Subcutaneous abdominal adipose tissue (tissue), 5 donors: ENCODE results near the gene SEBOX.

ENCODE experiments used
- H3K27ac ChIP-seq: one replicate; pipeline ENCODE4 v1.7.0; 2013; ENCODE audit warnings: low read depth, mild to moderate bottlenecking, inconsistent platforms, low read length, moderate library complexity
- H3K27me3 ChIP-seq, 5 donors: one replicate each; pipeline ENCODE4 v1.7.0; 2013; ENCODE audit warnings: low read length in 5 of 5, inconsistent platforms in 1 of 5; ENCODE audit not compliant: control insufficient read depth in 5 of 5, insufficient read depth in 4 of 5
- H3K36me3 ChIP-seq, 5 donors: one replicate each; pipeline ENCODE4 v1.7.0; 2013; ENCODE audit warnings: low read length in 5 of 5; ENCODE audit not compliant: control insufficient read depth in 5 of 5, insufficient read depth in 5 of 5
- H3K4me1 ChIP-seq, 5 donors: one replicate each; pipeline ENCODE4 v1.7.0; 2013; ENCODE audit warnings: low read length in 5 of 5, mild to moderate bottlenecking in 3 of 5, moderate library complexity in 1 of 5; ENCODE audit not compliant: control insufficient read depth in 5 of 5, insufficient read depth in 5 of 5
- H3K4me3 ChIP-seq, 5 donors: one replicate each; pipeline ENCODE4 v1.7.0; 2013; ENCODE audit warnings: low read length in 5 of 5, low read depth in 1 of 5
- H3K9ac ChIP-seq, 5 donors: one replicate each; pipeline ENCODE4 v1.7.0; 2013; ENCODE audit warnings: low read length in 5 of 5, mild to moderate bottlenecking in 4 of 5, moderate library complexity in 3 of 5
- H3K9me3 ChIP-seq, 5 donors: one replicate each; pipeline ENCODE4 v1.7.0; 2013; ENCODE audit warnings: low read length in 5 of 5; ENCODE audit not compliant: control insufficient read depth in 5 of 5
- donor health status: healthy.
- donor health status: healthy.
- donor health status: healthy.
- donor health status: healthy.
- donor health status: healthy.

The SEBOX gene

DNA sequence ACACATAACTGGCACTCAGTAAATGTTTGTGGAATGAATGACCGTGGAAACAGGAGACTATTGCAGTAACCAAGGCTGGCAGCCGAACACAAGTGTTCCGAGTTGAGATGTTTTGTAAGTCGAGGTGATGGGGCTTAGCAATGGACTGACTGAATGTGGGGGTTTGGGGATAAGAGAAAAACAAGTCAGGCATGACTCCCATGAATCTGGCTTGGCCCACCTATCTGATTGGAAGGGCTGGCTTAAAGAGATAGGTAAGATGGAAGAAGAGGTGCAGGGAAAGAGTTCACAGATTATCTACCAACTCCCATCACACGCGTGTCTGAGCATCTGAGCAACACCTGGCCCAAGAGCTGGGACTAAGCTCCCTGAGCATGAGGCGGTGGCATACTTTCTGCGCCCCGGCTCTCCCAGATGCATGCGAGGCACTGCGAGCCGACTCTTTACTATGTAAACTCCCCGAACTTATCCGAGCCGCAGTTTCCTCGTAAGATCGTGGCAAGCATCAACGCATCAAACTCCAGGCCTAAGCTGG is 30.3 kb downstream of the SEBOX start:
- Histone ChIP-seq H3K36me3 (peaks cover 0 to 28% (median 25%) of the 10 kb centered on the region in 5 donors), H3K27me3 (no peaks in the 10 kb centered on the region), H3K9me3 (no peaks in the 10 kb centered on the region), H3K27ac (peak overlapping the region; percentile 93), H3K4me1 (peaks cover 18 to 55% (median 37%) of the 10 kb centered on the region in 5 donors), H3K4me3 (peak overlapping the region; percentile 91 to 95 (median 93)), H3K9ac (peak overlapping the region in 4 of 5 donors; percentile 78 to 90 (median 86))

DNA sequence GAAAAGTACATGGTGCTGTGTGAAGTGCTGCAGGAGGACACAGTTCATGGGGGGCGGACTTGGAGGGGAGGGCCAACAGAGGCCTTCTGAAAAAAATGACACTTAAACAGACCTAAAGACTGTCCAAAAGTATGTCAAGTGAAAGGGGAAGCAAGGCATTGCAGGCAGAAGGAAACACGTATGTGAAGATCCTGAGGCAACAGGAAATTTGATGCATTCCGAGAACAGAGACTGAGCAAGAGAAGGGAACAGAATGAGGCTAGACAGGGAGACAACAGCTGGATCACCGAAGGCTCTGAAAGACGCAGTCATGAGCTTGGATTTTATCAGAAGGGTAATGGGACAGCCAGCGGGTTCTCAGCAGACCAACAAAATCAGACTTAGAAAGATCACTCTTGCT is 30.8 kb downstream of the SEBOX start:
- peaks cover 2 to 27% (median 25%) of the 10 kb centered on the region in 5 donors for H3K36me3 ChIP-seq
- no peaks in the 10 kb centered on the region for H3K27me3 ChIP-seq
- peaks cover 18 to 52% (median 37%) of the 10 kb centered on the region in 5 donors for H3K4me1 ChIP-seq
- no peak overlapping the region for H3K27ac ChIP-seq
- no peaks in the 10 kb centered on the region for H3K9me3 ChIP-seq
- H3K4me3 ChIP-seq, result peak overlapping the region; percentile 91 to 95 (median 93)
- peak overlapping the region in 3 of 5 donors; percentile 78 to 90 (median 83) for H3K9ac ChIP-seq

DNA sequence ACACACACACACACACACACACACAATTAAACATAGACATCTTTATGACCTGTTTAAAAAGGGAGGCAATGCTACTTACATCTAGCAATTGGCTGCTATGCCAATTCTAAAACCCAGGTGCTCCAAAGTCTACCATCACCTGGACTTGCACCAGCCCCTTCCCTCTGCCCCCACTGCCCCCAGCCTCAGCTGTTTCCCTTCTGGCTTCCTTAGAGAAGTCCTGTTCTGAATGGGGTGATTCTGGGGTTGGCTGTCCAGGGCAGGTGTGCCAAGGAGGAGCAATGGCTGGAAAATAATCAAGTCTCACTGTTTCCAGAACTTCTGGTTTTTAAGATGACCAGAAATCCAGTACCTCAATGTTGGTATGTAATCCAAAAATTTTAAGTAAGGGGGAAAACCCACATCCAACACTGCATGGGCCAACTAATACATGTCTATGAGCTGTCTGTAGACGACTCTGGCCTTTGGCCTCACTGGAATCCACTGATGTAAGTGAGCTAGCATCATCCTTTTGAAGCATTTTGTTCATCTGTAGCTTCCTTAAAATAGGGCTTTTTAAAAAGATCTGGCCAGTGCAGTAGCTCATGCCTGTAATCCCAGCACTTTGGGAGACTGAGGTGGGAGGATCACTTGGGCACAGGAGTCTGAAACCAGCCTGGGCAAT is 31.8 kb downstream of the SEBOX start:
- Histone ChIP-seq H3K27ac (no peak overlapping the region), H3K27me3 (no peaks in the 10 kb centered on the region), H3K9me3 (no peaks in the 10 kb centered on the region), H3K36me3 (peaks cover 9 to 37% (median 33%) of the 10 kb centered on the region in 5 donors), H3K9ac (no peak overlapping the region), H3K4me1 (peaks cover 15 to 49% (median 37%) of the 10 kb centered on the region in 5 donors), H3K4me3 (no peak overlapping the region)

DNA sequence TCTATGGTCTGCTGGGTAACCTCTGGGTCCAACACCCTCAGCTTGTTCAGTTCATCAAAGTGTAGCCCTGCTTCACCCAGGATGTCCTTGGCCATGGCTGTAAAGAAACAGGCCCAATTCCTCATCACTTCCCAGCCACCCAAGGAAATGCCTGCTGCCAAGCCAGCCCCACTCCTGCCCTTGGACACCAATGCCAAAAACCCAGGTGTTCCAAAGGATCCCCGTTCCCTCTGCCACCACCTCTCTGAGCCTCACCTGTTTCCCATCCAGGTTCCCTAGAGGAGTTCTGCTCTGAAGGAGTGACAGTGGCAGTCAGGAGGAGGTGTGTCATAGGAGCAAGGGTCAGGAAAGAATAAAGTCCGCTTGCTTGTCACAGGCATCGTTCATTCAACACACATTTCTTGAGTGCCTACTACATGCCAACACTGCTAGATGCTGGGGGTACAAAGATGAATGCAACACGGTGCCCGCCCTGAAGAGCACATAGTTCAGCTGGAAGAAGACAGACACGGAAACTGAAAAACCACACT is 33.0 kb downstream of the SEBOX start:
- Histone ChIP-seq H3K27ac (no peak overlapping the region), H3K4me3 (no peak overlapping the region), H3K27me3 (no peaks in the 10 kb centered on the region), H3K4me1 (peaks cover 14 to 37% (median 29%) of the 10 kb centered on the region in 5 donors), H3K9me3 (no peaks in the 10 kb centered on the region), H3K9ac (no peak overlapping the region), H3K36me3 (peaks cover 18 to 50% (median 39%) of the 10 kb centered on the region in 5 donors)

DNA sequence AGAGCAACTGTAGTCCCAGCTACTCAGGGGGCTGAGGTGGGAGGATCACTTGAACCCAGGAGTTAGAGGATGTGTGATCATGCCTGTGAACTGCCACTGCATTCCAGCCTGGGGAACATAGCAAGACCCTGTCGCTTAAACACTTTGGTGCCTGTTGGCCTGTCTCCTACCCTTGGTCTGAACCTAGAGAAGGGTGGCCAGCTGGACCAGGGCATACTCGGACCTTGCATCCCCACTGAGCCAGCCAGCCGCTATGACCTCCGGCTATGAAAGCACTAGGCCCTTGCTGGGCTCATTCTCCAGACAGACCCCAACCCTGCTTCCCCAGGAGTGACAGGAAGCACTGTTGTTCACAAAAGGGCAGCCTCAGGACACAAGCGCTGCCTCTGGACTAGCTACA is 34.3 kb downstream of the SEBOX start:
- H3K9me3 ChIP-seq, result no peaks in the 10 kb centered on the region
- H3K27me3 ChIP-seq, result no peaks in the 10 kb centered on the region
- H3K27ac ChIP-seq, result no peak overlapping the region
- peaks cover 8 to 24% (median 18%) of the 10 kb centered on the region in 5 donors for H3K4me1 ChIP-seq
- H3K4me3 ChIP-seq, result no peak overlapping the region
- H3K9ac ChIP-seq, result no peak overlapping the region
- H3K36me3 ChIP-seq, result peaks cover 18 to 51% (median 41%) of the 10 kb centered on the region in 5 donors

DNA sequence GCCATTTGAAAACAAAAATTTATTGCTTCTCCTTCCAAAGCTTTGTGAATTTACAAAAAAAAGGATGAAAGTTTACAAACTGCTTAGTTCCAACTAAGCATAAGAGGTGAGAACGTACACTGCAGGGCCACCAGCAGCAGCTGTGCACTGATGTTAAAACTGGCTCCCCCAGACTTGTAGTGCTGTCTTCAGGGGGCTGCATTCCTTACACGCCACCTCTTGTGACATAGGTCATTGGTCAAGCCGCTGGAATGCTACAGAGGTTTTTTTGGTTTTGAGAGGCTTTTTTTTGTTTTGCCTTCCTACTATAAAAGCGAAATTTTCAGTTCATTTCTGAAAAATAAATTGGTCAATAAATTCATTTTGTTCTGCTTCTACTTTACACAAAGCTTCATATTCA is 36.7 kb downstream of the SEBOX start:
- no peak overlapping the region for H3K4me3 ChIP-seq
- H3K36me3 ChIP-seq, result peaks cover 18 to 51% (median 41%) of the 10 kb centered on the region in 5 donors

DNA sequence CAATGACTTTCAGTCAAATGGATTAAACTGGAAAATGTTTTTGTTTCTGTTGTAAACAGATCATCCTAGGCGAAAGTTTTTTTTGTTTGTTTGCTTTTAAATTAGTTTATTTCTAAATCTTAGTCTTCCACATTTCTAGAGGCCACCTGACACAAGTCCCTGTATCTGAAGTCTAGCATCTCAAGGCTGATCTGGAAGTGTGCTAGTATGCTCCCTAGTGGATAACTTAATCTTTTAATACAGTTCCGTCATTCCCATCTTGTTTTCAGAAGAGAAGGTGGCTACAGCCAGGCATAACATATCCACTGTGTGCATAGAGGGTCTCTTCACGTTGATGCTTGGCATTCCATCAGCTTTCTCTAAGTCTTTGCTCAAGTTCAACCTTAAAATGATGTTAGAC is 37.3 kb downstream of the SEBOX start:
- peaks cover 18 to 51% (median 41%) of the 10 kb centered on the region in 5 donors for H3K36me3 ChIP-seq
- H3K4me1 ChIP-seq, result no peaks in the 10 kb centered on the region
- no peak overlapping the region for H3K4me3 ChIP-seq
- H3K27ac ChIP-seq, result no peak overlapping the region
- H3K27me3 ChIP-seq, result no peaks in the 10 kb centered on the region
- H3K9ac ChIP-seq, result no peak overlapping the region
- no peaks in the 10 kb centered on the region for H3K9me3 ChIP-seq

More for the DNA sequence above, 36.7 kb downstream of the SEBOX start:
- Histone ChIP-seq H3K9me3 (no peaks in the 10 kb centered on the region), H3K4me1 (peaks cover 0 to 4% (median 0%) of the 10 kb centered on the region in 5 donors), H3K27me3 (no peaks in the 10 kb centered on the region), H3K27ac (no peak overlapping the region), H3K9ac (no peak overlapping the region)

DNA sequence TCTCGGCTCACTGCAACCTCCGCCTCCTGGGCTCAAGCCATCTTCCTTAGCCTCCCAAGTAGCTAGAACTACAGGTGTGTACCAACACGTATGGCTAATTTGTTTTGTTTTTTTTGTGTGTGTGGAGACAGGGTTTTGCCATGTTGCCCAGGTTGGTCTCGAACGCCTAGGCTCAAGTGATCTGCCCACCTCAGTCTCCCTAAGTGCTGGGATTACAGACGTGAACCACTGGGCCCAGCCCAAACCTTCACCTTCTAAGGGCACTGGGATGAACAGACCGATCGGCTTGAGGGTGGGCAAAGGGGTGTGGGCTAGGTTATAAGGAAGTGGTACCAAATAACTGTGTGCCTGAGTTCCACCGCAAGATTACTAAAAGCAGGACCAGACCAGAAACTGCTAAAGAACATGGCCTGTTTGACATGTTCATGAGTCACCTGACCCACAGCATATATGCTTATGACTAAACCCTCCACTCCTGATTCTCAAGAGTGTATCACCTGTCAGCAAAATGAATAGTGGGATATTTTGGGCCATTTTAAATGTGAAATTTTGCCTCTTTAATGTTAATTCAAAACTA is 37.9 kb downstream of the SEBOX start:
- Histone ChIP-seq H3K27me3 (no peaks in the 10 kb centered on the region), H3K36me3 (peaks cover 18 to 50% (median 40%) of the 10 kb centered on the region in 5 donors), H3K9me3 (no peaks in the 10 kb centered on the region), H3K4me1 (no peaks in the 10 kb centered on the region), H3K9ac (no peak overlapping the region), H3K27ac (no peak overlapping the region), H3K4me3 (no peak overlapping the region)

DNA sequence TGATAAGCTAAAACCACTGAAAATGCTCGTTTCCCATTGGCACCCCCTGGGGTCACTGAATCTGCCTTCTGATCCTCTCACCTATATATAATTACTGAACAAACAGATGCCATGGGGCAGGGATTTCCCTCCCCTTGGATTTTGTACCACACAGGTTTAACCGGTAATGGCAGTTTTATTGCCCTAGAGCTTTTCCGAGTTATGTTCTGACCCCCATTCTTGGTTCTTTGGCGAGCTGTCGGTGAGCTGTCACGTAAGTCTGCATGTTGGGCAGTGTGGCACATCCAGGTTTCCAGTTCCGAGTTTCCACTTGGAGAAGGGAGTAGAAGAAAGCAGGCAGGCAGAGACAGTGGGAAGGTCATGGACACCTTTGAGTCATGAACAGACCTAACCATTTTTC is 38.9 kb downstream of the SEBOX start:
- peaks cover 18 to 40% (median 30%) of the 10 kb centered on the region in 5 donors for H3K36me3 ChIP-seq
- H3K4me1 ChIP-seq, result no peaks in the 10 kb centered on the region
- H3K4me3 ChIP-seq, result no peak overlapping the region
- no peak overlapping the region for H3K27ac ChIP-seq
- no peaks in the 10 kb centered on the region for H3K9me3 ChIP-seq
- no peak overlapping the region for H3K9ac ChIP-seq
- H3K27me3 ChIP-seq, result no peaks in the 10 kb centered on the region

DNA sequence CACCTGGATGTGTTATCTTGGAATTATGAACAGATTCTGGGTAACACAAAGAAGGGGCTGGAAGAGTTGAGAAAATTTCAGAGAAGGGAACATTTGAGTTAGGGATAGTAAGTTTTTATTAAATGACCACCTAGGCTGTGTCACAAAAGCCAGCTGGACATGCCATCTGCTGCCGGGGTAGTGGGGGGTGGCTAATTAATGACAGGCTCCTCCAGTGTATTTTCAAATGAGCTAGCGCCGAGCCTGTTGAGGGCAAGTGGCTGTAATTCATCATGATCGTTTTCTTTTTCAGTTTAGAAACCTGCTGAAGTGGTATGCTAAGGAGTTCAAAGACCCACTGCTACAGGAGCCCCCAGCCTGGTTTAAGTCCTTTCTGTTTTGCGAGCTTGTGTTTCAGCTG is 39.8 kb downstream of the SEBOX start:
- Histone ChIP-seq H3K9ac (peak overlapping the region in 1 of 5 donors; percentile 38), H3K27me3 (no peaks in the 10 kb centered on the region), H3K9me3 (no peaks in the 10 kb centered on the region), H3K4me3 (no peak overlapping the region), H3K27ac (no peak overlapping the region), H3K36me3 (peaks cover 18 to 31% (median 21%) of the 10 kb centered on the region in 5 donors), H3K4me1 (no peaks in the 10 kb centered on the region)
